HepG2 (cell line): ENCODE data around the gene RASL10A. TPM values are rescaled to one million over a fixed set of nuclear protein-coding genes. Genes with fewer than 3 reads are reported as not detected.
A peak's percentile ranks its signal among the peaks of the same experiment; 100 is the strongest.

ENCODE experiments used
- MAFK ChIP-seq, 2 experiments: IDR thresholded peaks in 1 of 2; conservative IDR thresholded peaks in 1 of 2; 2 replicates each; pipeline ENCODE4 v1.6.1; 2011; ENCODE audit warnings: improper control_type of control experiment in 2 of 2, low read length in 2 of 2
- SYNCRIP ChIP-seq: fragments of 200-400 bp; formaldehyde crosslinking; IDR thresholded peaks from 2 replicates; pipeline ENCODE4 v1.6.1; 2018; ENCODE audit warnings: mild to moderate bottlenecking, low read depth, low read length; ENCODE audit not compliant: insufficient read depth
- TOE1 ChIP-seq: sonication (generic); formaldehyde crosslinking; IDR thresholded peaks from 2 replicates; pipeline ENCODE4 v1.4.0; 2020; ENCODE audit warnings: mild to moderate bottlenecking, missing genetic modification reagents
- ZNF382 ChIP-seq: sonication (generic); formaldehyde crosslinking; IDR thresholded peaks from 2 replicates; pipeline ENCODE4 v1.5.0; 2020; ENCODE audit warnings: missing genetic modification reagents, mild to moderate bottlenecking, borderline replicate concordance
- polyA plus RNA-seq, 8 experiments: library from polyadenylated mRNA; depleted of rRNA in 3 of 8; stranded (reverse) in 7 of 8; unstranded in 1 of 8; fragments of >200 nt; fragmentation: Illumina TruSeq in 4 of 8; extraction: Trizol in 4 of 8; gene quantifications; 2 replicates each; pipeline versions ENCODE4 v1.2.1 to v1.2.3, GENCODE V29; 2011 to 2016; ENCODE audit warnings: low read depth in 4 of 8, missing spikeins in 1 of 8, mixed read lengths in 1 of 8; ENCODE audit not compliant: insufficient read depth in 1 of 8
- total RNA-seq, 5 experiments: library from RNA; depleted of rRNA; stranded (reverse); fragments of >200 nt; fragmentation: Illumina TruSeq; extraction: Trizol; gene quantifications; 2 replicates each; pipeline ENCODE4 v1.2.3, GENCODE V29; 2016; ENCODE audit warnings: low read depth in 1 of 5
- TF ChIP-seq, protein P1 (sequence below): sonication (generic); formaldehyde crosslinking; IDR thresholded peaks from 2 replicates; pipeline ENCODE4 v1.4.0; 2020; ENCODE audit warnings: mild to moderate bottlenecking, missing genetic modification reagents
- TF ChIP-seq, protein P2 (sequence below): sonication (generic); formaldehyde crosslinking; IDR thresholded peaks from 2 replicates; pipeline ENCODE4 v1.4.0; 2020; ENCODE audit warnings: missing genetic modification reagents, borderline replicate concordance

RASL10A gene
- total and polyA plus RNA-seq, 2 of the 13 experiments (the other 11 are each of a cell fraction or from before 2014, with no cell fraction given): 0.05 to 0.22 TPM

DNA sequence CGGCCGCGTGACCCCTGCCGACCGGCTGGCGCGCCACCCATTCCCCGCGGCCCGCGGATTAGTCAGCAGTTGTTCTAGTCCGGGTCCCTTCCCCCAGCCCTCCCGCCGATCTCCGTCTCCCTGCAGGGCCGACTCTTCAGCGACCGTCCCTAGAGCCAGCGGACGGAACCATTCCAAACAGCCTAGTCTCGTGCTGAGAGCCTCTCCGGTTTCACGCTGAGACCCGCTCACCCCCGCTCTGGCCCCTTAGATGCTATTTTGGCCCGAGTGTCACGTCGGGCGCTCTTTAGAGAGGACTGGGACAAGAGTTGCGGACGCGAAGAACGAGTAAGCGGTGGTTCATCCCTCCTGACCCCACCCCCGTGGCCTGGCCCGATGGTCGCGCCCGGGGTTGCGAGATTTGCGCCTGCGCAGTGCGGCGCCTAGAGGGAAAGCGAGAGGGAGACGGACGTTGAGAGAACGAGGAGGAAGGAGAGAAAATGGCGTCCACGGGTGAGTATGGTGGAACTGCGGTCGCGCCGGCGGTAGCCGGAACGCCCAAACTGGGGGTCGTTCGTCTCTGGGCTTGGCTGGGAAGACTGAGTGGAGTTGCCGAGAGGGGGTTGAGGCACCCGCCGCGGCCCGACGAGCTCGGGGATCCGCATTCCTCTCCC lies 47.5 kb downstream of the RASL10A start, which contains the start of the genes EWSR1 and RHBDD3 (continued):
- TF ChIP-seq, protein P1, sequence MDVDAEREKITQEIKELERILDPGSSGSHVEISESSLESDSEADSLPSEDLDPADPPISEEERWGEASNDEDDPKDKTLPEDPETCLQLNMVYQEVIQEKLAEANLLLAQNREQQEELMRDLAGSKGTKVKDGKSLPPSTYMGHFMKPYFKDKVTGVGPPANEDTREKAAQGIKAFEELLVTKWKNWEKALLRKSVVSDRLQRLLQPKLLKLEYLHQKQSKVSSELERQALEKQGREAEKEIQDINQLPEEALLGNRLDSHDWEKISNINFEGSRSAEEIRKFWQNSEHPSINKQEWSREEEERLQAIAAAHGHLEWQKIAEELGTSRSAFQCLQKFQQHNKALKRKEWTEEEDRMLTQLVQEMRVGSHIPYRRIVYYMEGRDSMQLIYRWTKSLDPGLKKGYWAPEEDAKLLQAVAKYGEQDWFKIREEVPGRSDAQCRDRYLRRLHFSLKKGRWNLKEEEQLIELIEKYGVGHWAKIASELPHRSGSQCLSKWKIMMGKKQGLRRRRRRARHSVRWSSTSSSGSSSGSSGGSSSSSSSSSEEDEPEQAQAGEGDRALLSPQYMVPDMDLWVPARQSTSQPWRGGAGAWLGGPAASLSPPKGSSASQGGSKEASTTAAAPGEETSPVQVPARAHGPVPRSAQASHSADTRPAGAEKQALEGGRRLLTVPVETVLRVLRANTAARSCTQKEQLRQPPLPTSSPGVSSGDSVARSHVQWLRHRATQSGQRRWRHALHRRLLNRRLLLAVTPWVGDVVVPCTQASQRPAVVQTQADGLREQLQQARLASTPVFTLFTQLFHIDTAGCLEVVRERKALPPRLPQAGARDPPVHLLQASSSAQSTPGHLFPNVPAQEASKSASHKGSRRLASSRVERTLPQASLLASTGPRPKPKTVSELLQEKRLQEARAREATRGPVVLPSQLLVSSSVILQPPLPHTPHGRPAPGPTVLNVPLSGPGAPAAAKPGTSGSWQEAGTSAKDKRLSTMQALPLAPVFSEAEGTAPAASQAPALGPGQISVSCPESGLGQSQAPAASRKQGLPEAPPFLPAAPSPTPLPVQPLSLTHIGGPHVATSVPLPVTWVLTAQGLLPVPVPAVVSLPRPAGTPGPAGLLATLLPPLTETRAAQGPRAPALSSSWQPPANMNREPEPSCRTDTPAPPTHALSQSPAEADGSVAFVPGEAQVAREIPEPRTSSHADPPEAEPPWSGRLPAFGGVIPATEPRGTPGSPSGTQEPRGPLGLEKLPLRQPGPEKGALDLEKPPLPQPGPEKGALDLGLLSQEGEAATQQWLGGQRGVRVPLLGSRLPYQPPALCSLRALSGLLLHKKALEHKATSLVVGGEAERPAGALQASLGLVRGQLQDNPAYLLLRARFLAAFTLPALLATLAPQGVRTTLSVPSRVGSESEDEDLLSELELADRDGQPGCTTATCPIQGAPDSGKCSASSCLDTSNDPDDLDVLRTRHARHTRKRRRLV: no peak; the same call in 1 of the 2 replicates
- TF ChIP-seq ZNF382 (CRISPR knock-in tag) (no peak), SYNCRIP (no peak), MAFK (conservative IDR thresholded peaks at IDR 0.05 in 1 of 2, IDR thresholded peaks at IDR 0.05 in 1 of 2; ENCODE audit: low read length in 2 of 2) (peak; percentile 53 to 57), TOE1 (CRISPR knock-in tag) (no peak)
- TF ChIP-seq, protein P2, sequence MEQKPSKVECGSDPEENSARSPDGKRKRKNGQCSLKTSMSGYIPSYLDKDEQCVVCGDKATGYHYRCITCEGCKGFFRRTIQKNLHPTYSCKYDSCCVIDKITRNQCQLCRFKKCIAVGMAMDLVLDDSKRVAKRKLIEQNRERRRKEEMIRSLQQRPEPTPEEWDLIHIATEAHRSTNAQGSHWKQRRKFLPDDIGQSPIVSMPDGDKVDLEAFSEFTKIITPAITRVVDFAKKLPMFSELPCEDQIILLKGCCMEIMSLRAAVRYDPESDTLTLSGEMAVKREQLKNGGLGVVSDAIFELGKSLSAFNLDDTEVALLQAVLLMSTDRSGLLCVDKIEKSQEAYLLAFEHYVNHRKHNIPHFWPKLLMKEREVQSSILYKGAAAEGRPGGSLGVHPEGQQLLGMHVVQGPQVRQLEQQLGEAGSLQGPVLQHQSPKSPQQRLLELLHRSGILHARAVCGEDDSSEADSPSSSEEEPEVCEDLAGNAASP: peak; percentile 40; the same call in 1 of the 2 replicates
